Measurements from ENCODE around the gene IZUMO4. TPM values are rescaled to one million over a fixed set of nuclear protein-coding genes. Genes with fewer than 3 reads are reported as not detected.
"Not testable (repeated sequence)": the region's sequence is repeated elsewhere in the genome, so short reads cannot be mapped to it uniquely, and the experiment has no call there.

Gene IZUMO4
- total RNA-seq, 2 donors from 2014 or later: 2.1 to 2.3 TPM

- ATAC-seq (no peak), DNase-seq (no peak)
- intact Hi-C loops (cut with DNase I, micrococcal nuclease): no loop called here
Measured at GRCh38 chr19:2077833-2078619, 18.7 kb upstream of the IZUMO4 start.

GRCh38 chr19:2079076-2079864, 17.4 kb upstream of the IZUMO4 start:
- intact Hi-C loops (cut with DNase I, micrococcal nuclease): no loop called here

DNA sequence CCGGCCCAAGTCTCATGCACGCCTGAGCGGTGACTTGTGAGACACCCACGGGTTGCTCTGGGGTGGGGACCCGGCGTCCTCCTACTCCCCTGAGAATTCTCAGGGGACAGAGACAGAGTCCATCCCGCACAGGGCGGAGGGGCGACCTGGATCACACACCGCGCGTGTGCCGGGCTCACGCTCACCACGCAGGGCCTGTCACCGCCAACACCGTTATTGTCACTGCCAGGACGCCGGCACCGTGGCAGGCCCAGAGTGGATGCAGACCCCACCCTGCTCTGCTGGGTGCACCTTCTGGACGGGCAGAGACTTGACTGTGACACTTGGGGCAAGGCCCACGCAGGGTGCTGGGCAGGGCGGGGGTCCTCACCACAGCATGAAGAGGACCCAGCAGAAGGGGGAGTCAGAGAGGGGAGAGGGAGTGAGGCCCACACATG, 16.8 kb upstream of the IZUMO4 start:
- intact Hi-C loops (cut with DNase I, micrococcal nuclease): loop anchor here in 1 of 2 donors (10.0 kb wide), 1 partner anchor 145 kb away; no protein-coding TSS in a partner anchor
- DNase-seq (no peak), ATAC-seq (no peak)

More at GRCh38 chr19:2079076-2079864, 17.4 kb upstream of the IZUMO4 start:
- no peak for DNase-seq
- ATAC-seq: no peak

DNA sequence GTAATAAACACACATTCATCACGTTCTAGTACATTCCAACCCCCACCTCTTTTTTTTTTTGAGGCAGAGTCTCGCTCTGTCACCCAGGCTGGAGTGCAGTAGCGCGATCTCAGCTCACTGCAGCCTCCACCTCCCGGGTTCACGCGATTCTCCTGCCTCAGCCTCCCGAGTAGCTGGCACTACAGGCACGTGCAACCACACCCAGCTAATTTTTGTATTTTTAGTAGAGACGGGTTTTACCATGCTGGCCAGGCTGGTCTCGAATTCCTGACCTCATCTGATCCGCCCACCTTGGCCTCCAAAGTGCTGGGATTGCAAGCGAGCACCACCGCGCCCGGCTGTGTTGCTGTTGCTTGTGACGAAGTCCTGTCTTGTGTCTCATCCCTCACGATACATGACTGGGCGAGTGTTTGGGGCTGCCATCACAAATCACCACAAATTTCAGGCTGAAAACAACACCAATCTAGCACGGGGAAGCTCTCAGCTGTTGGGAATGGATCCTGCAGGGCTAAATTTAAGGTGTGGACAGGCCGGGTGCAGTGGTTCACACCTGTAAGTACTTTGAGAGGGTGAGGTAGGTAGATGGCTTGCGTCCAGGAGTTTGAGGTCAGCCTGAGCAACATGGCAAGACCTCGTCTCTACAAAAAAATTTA, 16.3 kb upstream of the IZUMO4 start:
- intact Hi-C loops (cut with DNase I, micrococcal nuclease): loop anchor here in 1 of 2 donors (10.0 kb wide), 1 partner anchor 146 kb away; no protein-coding TSS in a partner anchor
- no peak for ATAC-seq

DNA sequence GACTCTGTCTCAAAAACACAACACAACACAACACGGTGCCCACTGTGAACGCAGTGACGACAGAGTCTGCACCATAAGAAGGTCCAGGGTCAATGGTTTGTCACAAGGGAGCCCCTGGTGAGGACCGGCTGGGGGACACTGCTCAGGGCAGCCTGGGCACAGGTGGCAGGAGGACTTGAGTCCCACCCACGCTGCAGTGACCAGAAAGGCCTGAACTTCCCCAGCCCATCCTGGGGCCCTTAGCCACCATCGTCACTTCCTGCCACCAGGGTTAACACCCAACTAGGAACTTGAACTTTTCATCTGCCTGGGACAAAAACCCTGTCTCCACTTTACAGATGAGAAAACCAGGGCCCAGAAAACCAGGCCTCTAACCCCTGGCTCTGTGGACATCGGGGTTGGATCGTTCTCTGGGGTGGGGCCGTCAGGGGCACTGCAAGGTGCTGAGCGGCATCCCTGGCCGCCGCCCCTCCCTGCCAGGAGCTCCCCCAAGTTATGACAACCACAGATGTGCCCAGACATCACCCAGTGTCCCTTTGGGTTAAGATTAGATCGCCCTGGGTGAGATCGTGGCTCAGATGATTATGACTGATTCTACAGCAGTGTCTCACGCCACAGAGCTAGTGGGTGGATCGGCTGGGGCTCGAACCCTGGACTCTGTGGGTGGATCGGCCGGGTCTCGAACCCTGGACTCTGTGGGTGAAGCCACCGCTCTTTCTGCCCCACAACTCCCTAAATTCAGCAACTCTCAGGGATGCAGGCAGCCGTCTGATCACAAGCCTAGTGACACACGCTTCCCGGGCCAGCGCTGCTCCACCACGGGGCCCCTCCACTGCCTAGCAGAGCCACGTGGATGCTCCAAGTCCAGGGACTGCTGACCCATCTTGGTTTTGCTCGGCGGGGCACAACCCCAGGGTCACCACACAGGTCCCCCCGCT, 14.6 kb upstream of the IZUMO4 start:
- intact Hi-C loops (cut with DNase I, micrococcal nuclease): loop anchor here in 1 of 2 donors (10.0 kb wide), 1 partner anchor 147 kb away; no protein-coding TSS in a partner anchor
- no peak for DNase-seq
- ATAC-seq: peak; percentile 15

More for the DNA sequence above, 16.3 kb upstream of the IZUMO4 start:
- DNase-seq: no peak

DNA sequence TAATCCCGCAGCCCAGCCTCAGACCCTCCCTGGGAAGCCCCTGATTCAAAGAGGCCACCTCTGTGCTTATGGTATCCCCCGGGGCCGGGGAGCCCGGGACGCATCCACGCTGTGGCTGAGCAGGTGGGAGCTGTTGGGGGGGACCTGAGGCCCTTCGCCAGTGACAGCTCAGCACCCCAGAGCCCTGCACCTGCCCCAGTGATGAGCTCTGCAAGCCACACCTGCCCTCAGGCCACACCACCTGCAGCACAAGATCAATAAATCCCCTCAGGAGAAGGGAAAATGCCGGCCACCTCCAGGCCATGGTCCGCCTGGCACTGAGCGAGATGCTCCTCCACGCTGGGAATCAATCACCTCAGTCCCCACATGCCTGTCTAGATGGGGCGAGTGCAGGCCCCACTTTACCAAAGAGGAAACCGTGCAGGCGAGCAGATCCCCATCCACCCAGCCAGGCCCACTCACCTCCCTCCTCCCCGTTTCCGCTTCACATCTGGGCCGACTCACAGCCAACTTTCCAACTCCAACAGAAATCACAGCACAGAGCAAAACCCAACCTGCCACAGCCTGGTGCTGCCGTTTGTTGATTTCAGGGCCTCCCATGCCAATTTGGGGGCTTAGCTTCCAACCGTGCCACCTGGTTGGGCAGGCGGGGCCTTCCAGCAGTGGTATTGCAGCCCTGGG, 13.4 kb upstream of the IZUMO4 start:
- intact Hi-C loops (cut with DNase I, micrococcal nuclease): loop anchor here in 1 of 2 donors (10.0 kb wide), 1 partner anchor 149 kb away; no protein-coding TSS in a partner anchor
- ATAC-seq (peak; percentile 18), DNase-seq (no peak)

DNA sequence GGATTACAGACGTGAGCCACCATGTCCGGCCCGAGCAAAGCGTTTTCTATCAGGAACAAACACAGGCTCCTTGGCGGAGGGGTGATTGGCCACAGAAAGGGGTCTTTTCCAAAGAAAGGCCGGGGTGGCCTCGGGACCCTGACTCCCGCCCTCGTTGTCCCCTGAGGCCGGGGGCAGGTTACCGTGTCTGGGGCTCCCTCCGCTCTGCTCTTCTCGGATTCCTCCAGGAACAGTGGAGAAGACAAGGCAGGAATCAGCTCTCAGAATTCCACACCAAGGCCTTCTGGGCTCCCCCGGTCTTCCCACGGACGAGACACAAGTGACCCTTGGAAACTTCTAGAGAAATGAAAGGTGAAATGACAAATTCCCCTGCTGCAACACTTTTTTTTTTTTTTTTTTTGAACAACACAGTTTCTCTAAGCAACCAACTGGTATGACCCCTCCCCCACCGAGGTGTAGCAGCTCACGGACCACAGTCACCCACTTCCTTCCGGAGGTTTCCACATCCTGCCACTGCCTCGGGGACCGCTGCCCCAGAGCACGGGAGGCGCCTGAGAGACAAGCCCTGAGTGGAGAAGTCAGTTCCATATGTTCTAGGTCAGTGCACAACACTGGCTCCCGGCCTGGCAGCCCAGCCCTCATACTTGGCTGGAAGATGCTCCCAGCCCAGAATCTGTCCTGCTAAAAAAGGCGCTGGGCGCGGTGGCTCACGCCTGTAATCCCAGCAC, 11.6 kb upstream of the IZUMO4 start:
- peak; percentile 44 for ATAC-seq
- intact Hi-C loops (cut with DNase I, micrococcal nuclease): loop anchor here in 1 of 2 donors (10.0 kb wide), 1 partner anchor 150 kb away; no protein-coding TSS in a partner anchor
- DNase-seq: peak; percentile 78 to 87

GRCh38 chr19:2086695-2087620, 9.8 kb upstream of the IZUMO4 start:
- peak in 1 of 2 donors; percentile 16 for DNase-seq
- ATAC-seq: not testable (repeated sequence)

DNA sequence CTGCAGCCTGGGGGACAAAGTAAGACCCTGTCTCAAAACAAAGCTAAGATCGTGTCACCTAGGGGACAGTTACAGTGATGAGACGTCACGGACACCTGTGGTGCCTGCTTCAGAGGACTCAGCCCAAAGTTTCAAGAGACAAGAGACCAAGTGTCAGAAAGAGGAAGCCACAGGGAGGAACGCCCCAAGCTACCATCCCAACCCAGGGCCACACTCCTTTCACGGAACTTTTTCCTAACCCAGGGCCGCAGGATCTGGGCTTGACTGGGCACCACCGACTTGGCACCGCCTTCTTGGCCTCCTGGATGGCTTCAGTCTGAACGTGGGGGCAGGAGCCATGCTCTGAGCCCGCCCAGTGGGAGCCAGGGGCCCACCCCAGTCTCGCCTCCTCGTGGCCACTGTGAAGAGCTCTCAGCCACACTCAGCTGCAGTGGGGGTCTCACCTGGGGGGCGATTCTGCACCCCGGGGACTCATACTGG, 9.1 kb upstream of the IZUMO4 start:
- ATAC-seq (no peak), DNase-seq (no peak)
- intact Hi-C loops (cut with DNase I, micrococcal nuclease): loop anchor here in 1 of 2 donors (10.0 kb wide), 1 partner anchor 153 kb away; no protein-coding TSS in a partner anchor

More at GRCh38 chr19:2086695-2087620, 9.8 kb upstream of the IZUMO4 start:
- intact Hi-C loops (cut with DNase I, micrococcal nuclease): loop anchor here in 1 of 2 donors (10.0 kb wide), 1 partner anchor 152 kb away; no protein-coding TSS in a partner anchor

GRCh38 chr19:2089001-2089711, 7.6 kb upstream of the IZUMO4 start:
- DNase-seq (no peak), ATAC-seq (no peak)
- intact Hi-C loops (cut with DNase I, micrococcal nuclease): loop anchor here in 1 of 2 donors (10.0 kb wide), 1 partner anchor 154 kb away; no protein-coding TSS in a partner anchor

DNA sequence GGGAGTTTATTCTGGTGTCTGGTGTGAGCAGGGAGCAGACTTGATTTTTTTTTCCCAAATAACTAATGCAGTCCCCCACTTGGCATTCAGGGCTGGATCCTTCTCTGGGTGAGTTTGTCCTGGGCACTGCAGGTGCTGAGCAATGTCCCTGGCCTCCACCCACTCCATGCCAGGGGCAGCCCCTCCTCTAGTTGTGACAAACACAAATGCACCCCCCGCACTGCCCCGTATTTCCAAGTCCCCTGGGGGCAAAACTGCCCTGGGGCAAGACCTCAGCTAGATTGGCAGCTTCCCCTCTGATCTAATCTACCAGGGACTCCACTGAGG, 7.0 kb upstream of the IZUMO4 start:
- DNase-seq (no peak), ATAC-seq (no peak)
- intact Hi-C loops (cut with DNase I, micrococcal nuclease): loop anchor here in 1 of 2 donors (10.0 kb wide), 1 partner anchor 155 kb away; no protein-coding TSS in a partner anchor

DNA sequence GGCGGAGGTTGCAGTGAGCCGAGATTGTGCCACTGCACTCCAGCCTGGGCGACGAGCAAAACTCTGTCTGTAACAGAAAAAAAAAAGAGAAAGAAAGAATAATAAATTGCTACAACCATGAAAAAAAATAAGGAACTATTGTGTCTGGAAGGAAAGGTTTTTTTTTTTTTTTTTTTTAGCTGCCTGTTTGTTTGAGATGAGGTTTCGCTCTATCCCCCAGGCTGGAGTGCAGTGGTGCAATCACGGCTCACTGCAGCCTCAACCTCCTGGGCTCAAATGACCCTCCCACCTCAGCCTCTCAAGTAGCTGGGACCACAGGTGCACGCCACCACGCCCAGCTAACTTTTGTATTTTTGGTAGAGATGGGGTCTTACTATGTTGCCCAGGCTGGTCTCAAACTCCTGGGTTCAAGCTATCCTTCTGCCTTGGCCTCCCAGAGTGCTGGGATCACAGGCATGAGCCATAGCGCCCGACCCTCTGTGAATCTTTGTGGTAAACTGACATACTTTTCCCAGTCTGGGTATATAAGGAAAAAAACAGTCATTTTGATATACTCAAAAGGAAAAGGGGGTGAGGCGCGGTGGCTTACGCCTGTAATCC, 4.7 kb upstream of the IZUMO4 start:
- DNase-seq; ATAC-seq; intact Hi-C loops (cut with DNase I, micrococcal nuclease): not testable (repeated sequence)

DNA sequence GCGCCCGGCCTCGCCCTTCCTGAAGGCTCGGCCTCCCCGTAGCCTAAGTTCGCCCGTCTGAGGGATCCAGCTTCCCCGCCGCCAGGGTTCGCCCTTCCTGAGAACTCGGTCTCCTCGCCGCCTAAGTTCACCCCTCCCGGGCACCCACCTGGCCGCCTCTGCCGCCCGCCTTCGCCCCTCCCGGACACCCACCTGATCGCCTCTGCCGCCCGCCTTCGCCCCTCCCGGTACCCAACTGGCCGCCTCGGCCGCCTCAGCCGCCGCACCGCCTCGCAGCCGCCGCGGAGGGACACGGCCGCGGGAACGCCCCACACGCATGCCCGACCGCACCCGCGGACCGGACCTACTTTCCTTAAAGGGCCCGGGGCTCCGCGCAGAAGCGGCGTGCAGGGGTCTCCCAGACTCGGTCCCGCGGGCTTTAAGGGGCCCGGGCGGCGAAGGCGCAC, 658 bp upstream of the IZUMO4 start, which contains the start of gene MOB3A:
MOB3A (minus strand) TSS at position 293 of the 446 bp plus-strand sequence. CDS start 17,766 bp downstream, outside the sequence.
- intact Hi-C loops (cut with DNase I, micrococcal nuclease): no loop called here
- peak; percentile 68 for ATAC-seq
- DNase-seq: peak; percentile 92 to 94
